GM12872 (cell line): ENCODE measurements around the gene ELOB.

ENCODE experiments used
- CTCF ChIP-seq: IDR thresholded peaks from 3 replicates; pipeline ENCODE4 v1.5.1; 2011; ENCODE audit warnings: low read depth, mild to moderate bottlenecking, low read length, moderate library complexity; ENCODE audit not compliant: insufficient read depth

The ELOB gene

GRCh38 chr16:2820836-2821486 lies 43.9 kb upstream of the ELOB start:
- TF ChIP-seq CTCF: no peak

GRCh38 chr16:2819939-2820835 lies 43.1 kb upstream of the ELOB start:
- TF ChIP-seq CTCF: no peak

GRCh38 chr16:2819179-2819938 lies 42.3 kb upstream of the ELOB start:
- TF ChIP-seq CTCF: no peak

GRCh38 chr16:2818272-2818876 lies 41.3 kb upstream of the ELOB start:
- no peak for TF ChIP-seq CTCF

- TF ChIP-seq CTCF: no peak
Measured at GRCh38 chr16:2817340-2818271, 40.5 kb upstream of the ELOB start.

- 0 out of 3 replicates have a peak, but pooled peaks have one; percentile 7 for TF ChIP-seq CTCF
Measured at GRCh38 chr16:2816751-2817339, 39.8 kb upstream of the ELOB start, which contains the start of gene PRSS21. TSS of gene PRSS21 (plus strand) at chr16:2817237. CDS start at chr16:2817269, 32 bp downstream.
